Measurements from ENCODE around the gene GARIN5B. TPM values are rescaled to one million over a fixed set of nuclear protein-coding genes. Genes with fewer than 3 reads are reported as not detected.

GARIN5B gene
- total RNA-seq, 1 experiment from 2014 or later: not detected

DNA sequence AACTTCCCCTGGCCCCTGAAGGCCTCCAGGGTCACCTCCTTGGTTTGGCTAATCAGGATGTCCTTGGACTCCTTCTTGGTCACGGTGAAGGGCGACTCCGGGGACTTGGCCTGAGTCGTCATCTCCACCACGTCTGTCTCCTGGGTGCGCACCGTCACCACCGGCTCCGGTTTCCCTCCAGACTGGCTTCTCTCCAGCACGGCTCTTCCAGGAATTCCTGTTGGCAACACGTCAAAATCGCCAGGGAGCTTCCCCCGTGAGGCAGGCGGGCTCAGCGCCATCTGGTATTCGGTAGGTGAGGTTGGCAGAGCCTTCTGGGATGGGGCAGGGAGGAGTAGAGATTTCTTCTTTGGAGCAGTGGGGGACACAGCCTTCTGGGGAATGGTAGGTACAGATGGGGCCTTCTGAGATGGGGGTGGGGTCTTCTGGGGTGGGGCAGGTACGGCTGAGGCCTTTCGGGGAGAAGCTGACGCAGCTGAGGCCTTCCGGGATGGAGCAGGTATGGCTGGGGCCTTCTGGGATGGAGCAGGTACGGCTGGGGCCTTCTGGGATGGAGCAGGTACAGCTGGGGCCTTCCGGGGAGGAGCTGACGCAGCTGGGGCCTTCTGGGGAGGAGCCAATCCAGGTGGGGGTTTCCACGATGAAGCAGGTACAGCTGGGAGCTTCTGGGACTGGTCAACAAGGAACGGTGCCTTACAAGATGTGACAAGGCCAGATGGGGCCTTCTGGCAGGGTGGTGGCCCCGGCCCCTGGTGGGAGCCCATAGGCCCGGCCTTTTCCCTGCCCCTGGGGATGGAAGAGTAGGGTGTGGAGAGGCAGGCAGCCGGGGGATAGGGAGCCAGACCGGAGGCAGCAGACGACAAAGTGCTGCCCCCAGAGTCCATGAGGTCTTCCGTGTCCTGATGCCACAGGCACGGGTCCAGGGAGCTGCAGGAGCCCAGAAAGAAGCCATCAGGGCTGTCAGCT lies 3.8 kb downstream of the GARIN5B start:
- POLR2A ChIA-PET (ENCODE audit: low non-redundant PET): no interaction called here
- CTCF ChIA-PET: interaction anchor here (0.6 kb wide), 1 partner anchor 114 kb away, joined by 8 read pairs; no protein-coding TSS in a partner anchor

DNA sequence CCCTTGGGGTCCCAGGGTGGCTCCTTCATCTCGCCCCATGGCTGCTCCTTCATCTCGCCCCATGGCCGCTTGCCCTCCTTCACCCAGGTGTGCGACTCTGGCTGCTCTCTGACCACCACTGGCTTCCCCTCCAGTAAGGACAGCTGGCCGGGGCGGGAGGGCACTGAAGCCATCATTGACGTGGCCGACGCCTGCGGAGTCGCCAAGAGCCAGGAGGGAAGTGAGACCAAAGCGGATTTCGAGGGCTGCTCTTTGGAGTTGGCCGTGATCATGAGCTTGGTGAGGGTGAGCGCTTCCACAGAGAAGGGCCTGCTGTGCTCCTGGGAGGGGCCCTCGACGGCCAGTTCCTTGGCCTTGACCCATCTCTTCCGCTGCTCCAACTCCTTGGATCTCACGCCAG lies 4.6 kb downstream of the GARIN5B start:
- Histone ChIP-seq H3K9me3 (ENCODE audit: low read depth, low read length, poor library complexity, severe bottlenecking) (no peaks in the 10 kb centered on the region), H3K36me3 (ENCODE audit: insufficient read depth, low read length, poor library complexity, severe bottlenecking) (no peaks in the 10 kb centered on the region), H3K27me3 (replicated peaks; ENCODE audit: insufficient read depth, low read depth, low read length, poor library complexity) (peaks cover 17% of the 10 kb centered on the region), H3K27ac (ENCODE audit: low read depth, low read length, poor library complexity, severe bottlenecking) (no peak overlapping the region), H3K4me3 (ENCODE audit: low read depth, low read length, poor library complexity, severe bottlenecking) (no peak overlapping the region), H3K4me1 (ENCODE audit: insufficient read depth, low read length, poor library complexity, severe bottlenecking) (peaks cover 6% of the 10 kb centered on the region)
- TF ChIP-seq EZH2 (IDR thresholded peaks at IDR 0.05; ENCODE audit: borderline replicate concordance, low read depth, low read length, poor library complexity, severe bottlenecking): no peak
- TF ChIP-seq, protein P1, sequence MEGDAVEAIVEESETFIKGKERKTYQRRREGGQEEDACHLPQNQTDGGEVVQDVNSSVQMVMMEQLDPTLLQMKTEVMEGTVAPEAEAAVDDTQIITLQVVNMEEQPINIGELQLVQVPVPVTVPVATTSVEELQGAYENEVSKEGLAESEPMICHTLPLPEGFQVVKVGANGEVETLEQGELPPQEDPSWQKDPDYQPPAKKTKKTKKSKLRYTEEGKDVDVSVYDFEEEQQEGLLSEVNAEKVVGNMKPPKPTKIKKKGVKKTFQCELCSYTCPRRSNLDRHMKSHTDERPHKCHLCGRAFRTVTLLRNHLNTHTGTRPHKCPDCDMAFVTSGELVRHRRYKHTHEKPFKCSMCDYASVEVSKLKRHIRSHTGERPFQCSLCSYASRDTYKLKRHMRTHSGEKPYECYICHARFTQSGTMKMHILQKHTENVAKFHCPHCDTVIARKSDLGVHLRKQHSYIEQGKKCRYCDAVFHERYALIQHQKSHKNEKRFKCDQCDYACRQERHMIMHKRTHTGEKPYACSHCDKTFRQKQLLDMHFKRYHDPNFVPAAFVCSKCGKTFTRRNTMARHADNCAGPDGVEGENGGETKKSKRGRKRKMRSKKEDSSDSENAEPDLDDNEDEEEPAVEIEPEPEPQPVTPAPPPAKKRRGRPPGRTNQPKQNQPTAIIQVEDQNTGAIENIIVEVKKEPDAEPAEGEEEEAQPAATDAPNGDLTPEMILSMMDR (conservative IDR thresholded peaks at IDR 0.05; ENCODE audit: low read depth, low read length): no peak
- ChIA-PET POLR2A (ENCODE audit: low non-redundant PET) (no interaction called here), CTCF (no interaction called here)
- intact Hi-C loops (cut with micrococcal nuclease; ENCODE audit: unreplicated experiment): no loop called here
- no peak for DNase-seq (ENCODE audit: low spot score)
- BruUV-seq (replicated peaks): no TSS peak

More for the DNA sequence above, 3.8 kb downstream of the GARIN5B start:
- peaks cover 15% of the 10 kb centered on the region for H3K27me3 ChIP-seq (replicated peaks; ENCODE audit: insufficient read depth, low read depth, low read length, poor library complexity)
- H3K4me3 ChIP-seq (ENCODE audit: low read depth, low read length, poor library complexity, severe bottlenecking): no peak overlapping the region
- peaks cover 5% of the 10 kb centered on the region for H3K4me1 ChIP-seq (ENCODE audit: insufficient read depth, low read length, poor library complexity, severe bottlenecking)
- TF ChIP-seq, protein P1 (conservative IDR thresholded peaks at IDR 0.05; ENCODE audit: low read depth, low read length): no peak
- no peak for TF ChIP-seq EZH2 (IDR thresholded peaks at IDR 0.05; ENCODE audit: borderline replicate concordance, low read depth, low read length, poor library complexity, severe bottlenecking)
- no peaks in the 10 kb centered on the region for H3K36me3 ChIP-seq (ENCODE audit: insufficient read depth, low read length, poor library complexity, severe bottlenecking)
- H3K9me3 ChIP-seq (ENCODE audit: low read depth, low read length, poor library complexity, severe bottlenecking): no peaks in the 10 kb centered on the region
- no TSS peak for BruUV-seq (replicated peaks)
- H3K27ac ChIP-seq (ENCODE audit: low read depth, low read length, poor library complexity, severe bottlenecking): no peak overlapping the region
- DNase-seq (ENCODE audit: low spot score): no peak
- intact Hi-C loops (cut with micrococcal nuclease; ENCODE audit: unreplicated experiment): no loop called here

DNA sequence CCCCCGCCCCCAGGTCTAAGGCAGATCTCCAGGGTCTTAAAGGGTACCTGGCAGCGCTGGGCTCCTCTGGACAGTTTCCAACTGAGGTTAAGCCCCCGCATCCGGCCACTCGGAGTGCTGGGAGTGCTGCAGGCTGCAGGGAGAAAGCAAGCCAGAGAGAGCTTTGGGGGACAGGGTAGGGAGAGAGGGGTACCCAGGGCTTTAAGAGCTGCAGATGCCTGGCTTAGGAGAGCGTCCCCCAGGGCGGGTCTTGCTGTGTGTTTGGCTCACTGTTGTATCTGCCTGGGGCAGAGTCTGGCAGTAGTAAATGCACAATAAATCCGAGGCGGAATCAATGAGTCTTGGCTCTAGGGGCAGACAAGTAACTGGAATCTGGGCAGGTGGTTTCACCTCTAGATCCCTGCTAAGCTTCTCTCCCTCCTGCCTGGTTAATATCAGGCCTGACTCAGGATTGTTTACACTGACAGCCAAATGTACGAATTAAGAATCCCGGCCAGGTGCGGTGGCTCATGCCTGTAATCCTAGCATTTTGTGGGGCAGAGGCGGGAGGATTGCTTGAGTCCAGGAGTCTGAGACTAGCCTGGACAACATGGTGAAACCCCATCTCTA lies 7.7 kb downstream of the GARIN5B start:
- Histone ChIP-seq H3K4me3 (ENCODE audit: low read depth, low read length, poor library complexity, severe bottlenecking) (no peak overlapping the region), H3K27ac (ENCODE audit: low read depth, low read length, poor library complexity, severe bottlenecking) (no peak overlapping the region), H3K36me3 (ENCODE audit: insufficient read depth, low read length, poor library complexity, severe bottlenecking) (no peaks in the 10 kb centered on the region), H3K4me1 (ENCODE audit: insufficient read depth, low read length, poor library complexity, severe bottlenecking) (peaks cover 6% of the 10 kb centered on the region), H3K27me3 (replicated peaks; ENCODE audit: insufficient read depth, low read depth, low read length, poor library complexity) (peaks cover 32% of the 10 kb centered on the region), H3K9me3 (ENCODE audit: low read depth, low read length, poor library complexity, severe bottlenecking) (no peaks in the 10 kb centered on the region)
- TF ChIP-seq, protein P1 (conservative IDR thresholded peaks at IDR 0.05; ENCODE audit: low read depth, low read length): no peak
- no peak for TF ChIP-seq EZH2 (IDR thresholded peaks at IDR 0.05; ENCODE audit: borderline replicate concordance, low read depth, low read length, poor library complexity, severe bottlenecking)
- CTCF ChIA-PET: no interaction called here
- intact Hi-C loops (cut with micrococcal nuclease; ENCODE audit: unreplicated experiment): no loop called here
- POLR2A ChIA-PET (ENCODE audit: low non-redundant PET): no interaction called here
- BruUV-seq (replicated peaks): no TSS peak
- no peak for DNase-seq (ENCODE audit: low spot score)
